B cell (primary cell): ENCODE results near the gene ENTHD1. TPM values are rescaled to one million over a fixed set of nuclear protein-coding genes. Genes with fewer than 3 reads are reported as not detected.

Experiments
- ATAC-seq: fragments of 200-7000 bp; cut with Tn5 transposase; one replicate; pipeline ENCODE4 v1.10.0; 2021; ENCODE audit warnings: low read depth, mild to moderate bottlenecking, moderate number of reproducible peaks, moderate library complexity
- CTCF ChIA-PET: fragments of 350-600 bp; sonication (Branson Sonifier 250); formaldehyde crosslinking; loops from one replicate; lab custom pipeline; 2021; ENCODE audit warnings: antibody characterized with exemption, inconsistent platforms; lab: Charles Lee
- POLR2A ChIA-PET: fragments of 350-600 bp; sonication (Branson Sonifier 250); formaldehyde crosslinking; loops from one replicate; lab custom pipeline; 2021; ENCODE audit warnings: antibody characterized with exemption; lab: Charles Lee
- DNase-seq: peaks from one replicate; pipeline ENCODE4 v3.0.0; 2013
- H2AFZ ChIP-seq: 2 replicates; pipeline ENCODE4 v1.6.1; 2012; ENCODE audit warnings: mild to moderate bottlenecking, low read depth, low read length; ENCODE audit not compliant: insufficient read depth, poor library complexity, severe bottlenecking
- H3K27ac ChIP-seq, 2 donors: 1 replicate in 1 of 2; 2 replicates in 1 of 2; pipeline ENCODE4 v1.5.1; 2012 to 2013; ENCODE audit warnings: low read length in 2 of 2, mild to moderate bottlenecking in 2 of 2, moderate library complexity in 1 of 2
- H3K27me3 ChIP-seq, 4 experiments: fragments of 200-600 bp in 1 of 4; sonication (generic) in 1 of 4; replicated peaks in 1 of 4; 1 replicate in 2 of 4; 2 replicates in 2 of 4; pipeline versions ENCODE4 v1.6.1 to v1.7.0; 2013 to 2016; ENCODE audit warnings: low read length in 3 of 4, mild to moderate bottlenecking in 2 of 4, mixed read lengths in 1 of 4, moderate library complexity in 1 of 4; ENCODE audit not compliant: insufficient read depth in 4 of 4, control insufficient read depth in 3 of 4; ENCODE audit errors: control extremely low read depth in 1 of 4
- H3K36me3 ChIP-seq, 2 experiments: replicated peaks in 1 of 2; 1 replicate in 1 of 2; 2 replicates in 1 of 2; pipeline versions ENCODE4 v1.6.1 to v1.7.1; 2013; ENCODE audit warnings: low read length in 1 of 2; ENCODE audit not compliant: insufficient read depth in 2 of 2, control insufficient read depth in 1 of 2; ENCODE audit errors: control extremely low read depth in 1 of 2, extremely low read depth in 1 of 2
- H3K4me1 ChIP-seq, 2 donors: fragments of 200-600 bp in 1 of 2; sonication (generic) in 1 of 2; 1 replicate in 1 of 2; 2 replicates in 1 of 2; pipeline versions ENCODE4 v1.5.1 to v1.6.1; 2013 to 2017; ENCODE audit warnings: low read length in 2 of 2; ENCODE audit not compliant: control insufficient read depth in 2 of 2, insufficient read depth in 2 of 2
- H3K4me2 ChIP-seq: replicated peaks from 2 replicates; pipeline ENCODE3; 2012; ENCODE audit warnings: mild to moderate bottlenecking, low read depth, low read length; ENCODE audit not compliant: poor library complexity, severe bottlenecking
- H3K4me3 ChIP-seq, 5 experiments: fragments of 200-600 bp in 1 of 5; sonication (generic) in 1 of 5; 1 replicate in 3 of 5; 2 replicates in 2 of 5; pipeline versions ENCODE4 v1.5.1 to v1.7.0; 2011 to 2016; ENCODE audit warnings: low read length in 4 of 5, mild to moderate bottlenecking in 4 of 5, low read depth in 2 of 5, control low read depth in 1 of 5, moderate library complexity in 1 of 5; ENCODE audit not compliant: insufficient read depth in 1 of 5; ENCODE audit errors: control extremely low read depth in 1 of 5, extremely low read depth in 1 of 5
- H3K79me2 ChIP-seq: fragments of 200-600 bp; sonication (generic); one replicate; pipeline ENCODE4 v1.6.0; 2016; ENCODE audit warnings: low read length; ENCODE audit not compliant: control insufficient read depth, insufficient read depth
- H3K9ac ChIP-seq: fragments of 200-600 bp; sonication (generic); 2 replicates; pipeline ENCODE4 v1.6.1; 2017; ENCODE audit warnings: mild to moderate bottlenecking, low read length, moderate library complexity
- H3K9me3 ChIP-seq, 3 donors: one replicate each; pipeline versions ENCODE4 v1.6.1 to v1.7.1; 2013; ENCODE audit warnings: low read length in 2 of 3; ENCODE audit not compliant: control insufficient read depth in 2 of 3, insufficient read depth in 1 of 3; ENCODE audit errors: control extremely low read depth in 1 of 3
- H4K20me1 ChIP-seq: 2 replicates; pipeline ENCODE4 v1.6.0; 2012; ENCODE audit warnings: mild to moderate bottlenecking, low read length; ENCODE audit not compliant: insufficient read depth, control insufficient read depth, poor library complexity, severe bottlenecking
- H3K27ac Mint-ChIP-seq: one replicate; pipeline ENCODE4 v1.8.0; 2021; ENCODE audit warnings: mixed read lengths
- H3K27me3 Mint-ChIP-seq: one replicate; pipeline ENCODE4 v1.8.0; 2021; ENCODE audit warnings: mixed read lengths
- H3K4me1 Mint-ChIP-seq: one replicate; pipeline ENCODE4 v1.8.0; 2021; ENCODE audit warnings: mixed read lengths
- H3K4me3 Mint-ChIP-seq: one replicate; pipeline ENCODE4 v1.8.0; 2021; ENCODE audit warnings: mixed read lengths
- H3K9me3 Mint-ChIP-seq: one replicate; pipeline ENCODE4 v1.8.0; 2022; ENCODE audit warnings: mixed read lengths; ENCODE audit not compliant: insufficient read depth
- EZH2 ChIP-seq: IDR thresholded peaks from 2 replicates; pipeline ENCODE4 v1.6.1; 2012; ENCODE audit warnings: borderline replicate concordance, low read depth, mild to moderate bottlenecking, moderate library complexity, low read length; ENCODE audit not compliant: insufficient read depth, poor library complexity, severe bottlenecking
- WGBS: methylation state at CpG from one replicate; pipeline ENCODE4 v1.1.5; 2013; ENCODE audit warnings: missing lambda C conversion rate; ENCODE audit not compliant: insufficient coverage; 5-methylcytosine and 5-hydroxymethylcytosine counted together
- intact Hi-C: fragments of 100-400 bp; cut with micrococcal nuclease; formaldehyde crosslinking; loops from one replicate; pipeline ENCODE4 v1.10.0; 2022
- polyA plus RNA-seq: library from polyadenylated mRNA; depleted of rRNA; stranded (reverse); fragments of >200 nt; gene quantifications from 2 replicates; pipeline ENCODE4 v1.2.3, GENCODE V29; 2012
- total RNA-seq, 2 donors: library from RNA; stranded (reverse); fragments of 120-200 nt in 1 of 2; gene quantifications; 1 replicate in 1 of 2; 2 replicates in 1 of 2; pipeline versions ENCODE4 v1.2.3 to v1.2.4, GENCODE V29; 2013 to 2022
- TF ChIP-seq, protein P1 (sequence below): fragments of 200-600 bp; IDR thresholded peaks from one replicate; pipeline ENCODE4 v1.8.0; 2022; ENCODE audit warnings: antibody characterized with exemption, mild to moderate bottlenecking

Gene ENTHD1
- total and polyA plus RNA-seq, 2 donors (not counting 1 experiment from before 2014, with no cell fraction given): not detected

DNA sequence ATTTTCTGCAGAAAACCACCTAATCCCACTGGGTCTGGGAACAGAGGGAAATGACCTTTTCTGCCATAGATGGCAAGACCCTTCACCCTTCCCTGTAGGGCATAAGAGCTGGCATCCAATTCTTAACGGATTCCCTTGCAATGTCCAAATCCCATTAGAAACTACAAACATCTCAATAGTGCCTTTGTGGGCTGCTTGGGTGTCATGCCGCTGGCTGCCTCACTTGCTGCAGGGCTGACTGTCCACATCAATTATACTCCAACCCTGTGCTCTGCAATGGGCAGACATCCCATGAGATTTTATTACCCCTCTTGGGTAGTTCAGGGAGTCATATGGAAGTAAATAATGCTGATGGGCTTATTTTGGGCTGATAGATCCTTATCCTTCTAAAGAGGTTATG, 14.6 kb upstream of the ENTHD1 start:
- Mint-ChIP-seq H3K27ac (no peak overlapping the region), H3K4me1 (peaks cover 55% of the 10 kb centered on the region), H3K4me3 (no peak overlapping the region), H3K27me3 (no peaks in the 10 kb centered on the region), H3K9me3 (no peaks in the 10 kb centered on the region)
- Histone ChIP-seq H3K79me2 (peaks cover 97% of the 10 kb centered on the region), H3K4me3 (no peak overlapping the region), H3K27me3 (no peaks in the 10 kb centered on the region), H2AFZ (no peak overlapping the region), H3K9ac (no peak overlapping the region), H3K27ac (no peak overlapping the region), H4K20me1 (peaks cover 5% of the 10 kb centered on the region), H3K36me3 (peaks cover 0 to 3% of the 10 kb centered on the region in 2 experiments), H3K9me3 (no peaks in the 10 kb centered on the region), H3K4me2 (no peak overlapping the region), H3K4me1 (peaks cover 5 to 19% of the 10 kb centered on the region in 2 donors)
- TF ChIP-seq, protein P1, sequence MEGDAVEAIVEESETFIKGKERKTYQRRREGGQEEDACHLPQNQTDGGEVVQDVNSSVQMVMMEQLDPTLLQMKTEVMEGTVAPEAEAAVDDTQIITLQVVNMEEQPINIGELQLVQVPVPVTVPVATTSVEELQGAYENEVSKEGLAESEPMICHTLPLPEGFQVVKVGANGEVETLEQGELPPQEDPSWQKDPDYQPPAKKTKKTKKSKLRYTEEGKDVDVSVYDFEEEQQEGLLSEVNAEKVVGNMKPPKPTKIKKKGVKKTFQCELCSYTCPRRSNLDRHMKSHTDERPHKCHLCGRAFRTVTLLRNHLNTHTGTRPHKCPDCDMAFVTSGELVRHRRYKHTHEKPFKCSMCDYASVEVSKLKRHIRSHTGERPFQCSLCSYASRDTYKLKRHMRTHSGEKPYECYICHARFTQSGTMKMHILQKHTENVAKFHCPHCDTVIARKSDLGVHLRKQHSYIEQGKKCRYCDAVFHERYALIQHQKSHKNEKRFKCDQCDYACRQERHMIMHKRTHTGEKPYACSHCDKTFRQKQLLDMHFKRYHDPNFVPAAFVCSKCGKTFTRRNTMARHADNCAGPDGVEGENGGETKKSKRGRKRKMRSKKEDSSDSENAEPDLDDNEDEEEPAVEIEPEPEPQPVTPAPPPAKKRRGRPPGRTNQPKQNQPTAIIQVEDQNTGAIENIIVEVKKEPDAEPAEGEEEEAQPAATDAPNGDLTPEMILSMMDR: no peak
- no peak for TF ChIP-seq EZH2
- DNase-seq (no peak), ATAC-seq (no peak)
- intact Hi-C loops: no loop called here
- ChIA-PET POLR2A (no interaction called here), CTCF (no interaction called here)
- whole genome bisulfite sequencing: 100% methylated on average over 1 of the region's 2 CpGs

DNA sequence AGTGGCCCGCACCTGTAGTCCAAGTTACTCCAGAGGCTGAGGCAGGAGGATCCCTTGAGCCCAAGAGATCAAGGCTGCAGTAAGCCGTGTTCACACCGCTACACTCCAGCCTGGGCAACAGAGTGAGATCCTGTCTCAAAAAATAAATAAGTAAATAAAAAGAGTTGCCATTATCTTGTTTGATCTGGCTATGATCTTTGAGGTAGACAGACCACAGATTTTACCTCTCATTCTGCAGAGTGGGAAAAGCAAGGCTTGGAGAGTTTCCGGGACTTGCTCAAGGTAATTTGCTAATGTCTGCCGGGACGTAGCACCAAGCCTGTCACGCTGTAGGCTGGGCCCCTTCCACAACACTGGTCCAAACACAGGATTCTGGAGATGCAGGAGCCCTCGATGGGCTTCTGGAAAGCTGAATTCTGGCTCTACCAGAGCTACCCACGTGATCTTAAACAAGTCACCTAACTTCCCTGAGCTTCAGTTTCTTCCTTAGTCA, 14.1 kb upstream of the ENTHD1 start:
- WGBS: 92% methylated on average over 4 of the region's 9 CpGs
- Histone ChIP-seq H2AFZ (no peak overlapping the region), H3K9me3 (no peaks in the 10 kb centered on the region), H3K9ac (no peak overlapping the region), H3K4me2 (no peak overlapping the region), H3K79me2 (peaks cover 97% of the 10 kb centered on the region), H3K4me3 (no peak overlapping the region), H3K27ac (no peak overlapping the region), H4K20me1 (peaks cover 5% of the 10 kb centered on the region), H3K4me1 (peaks cover 10 to 20% of the 10 kb centered on the region in 2 donors), H3K36me3 (peaks cover 0 to 3% of the 10 kb centered on the region in 2 experiments), H3K27me3 (no peaks in the 10 kb centered on the region)
- peaks cover 57% of the 10 kb centered on the region for H3K4me1 Mint-ChIP-seq
- CTCF ChIA-PET: no interaction called here
- H3K27me3 Mint-ChIP-seq: no peaks in the 10 kb centered on the region
- H3K27ac Mint-ChIP-seq: no peak overlapping the region
- DNase-seq: no peak
- intact Hi-C loops: no loop called here
- POLR2A ChIA-PET: no interaction called here
- no peaks in the 10 kb centered on the region for H3K9me3 Mint-ChIP-seq
- ATAC-seq: no peak
- H3K4me3 Mint-ChIP-seq: no peak overlapping the region
- TF ChIP-seq EZH2: no peak
- TF ChIP-seq, protein P1: no peak
